H1 (cell line): ENCODE results near the gene PLN.

Experiments
- CBX5 ChIP-seq: fragments of 300-800, 300-1000 bp; sonication (generic); IDR thresholded peaks from 2 replicates; pipeline ENCODE4 v1.7.1; 2016; ENCODE audit warnings: antibody characterized with exemption, low read length, low read depth
- CHD1 ChIP-seq: IDR thresholded peaks from 2 replicates; pipeline ENCODE4 v1.6.1; 2012; ENCODE audit warnings: low read depth, low read length, improper control_type of control experiment
- GTF2F1 ChIP-seq: IDR thresholded peaks from 2 replicates; pipeline ENCODE4 v1.6.1; 2012; ENCODE audit warnings: low read depth, low read length, improper control_type of control experiment, borderline replicate concordance
- POLR2A ChIP-seq, 2 experiments: IDR thresholded peaks; 1 replicate in 1 of 2; 2 replicates in 1 of 2; pipeline ENCODE4 v1.6.1; 2011; ENCODE audit warnings: low read depth in 2 of 2, low read length in 2 of 2, mild to moderate bottlenecking in 2 of 2; ENCODE audit errors: control extremely low read depth in 1 of 2
- POLR2AphosphoS5 ChIP-seq: IDR thresholded peaks from 2 replicates; pipeline ENCODE4 v1.6.1; 2011; ENCODE audit warnings: low read depth, low read length
- RAD21 ChIP-seq, 2 experiments: IDR thresholded peaks in 1 of 2; conservative IDR thresholded peaks in 1 of 2; 2 replicates each; pipeline ENCODE4 v1.6.1; 2011; ENCODE audit warnings: low read depth in 2 of 2, low read length in 2 of 2, improper control_type of control experiment in 1 of 2, inconsistent platforms in 1 of 2, mild to moderate bottlenecking in 1 of 2, moderate library complexity in 1 of 2
- TAF1 ChIP-seq: IDR thresholded peaks from 2 replicates; pipeline ENCODE4 v1.6.1; 2011; ENCODE audit warnings: mild to moderate bottlenecking, low read depth, low read length
- TEAD4 ChIP-seq: IDR thresholded peaks from 2 replicates; pipeline ENCODE4 v1.6.1; 2012; ENCODE audit warnings: low read depth, low read length, inconsistent platforms, mixed read lengths
- YY1 ChIP-seq: IDR thresholded peaks from 2 replicates; pipeline ENCODE4 v1.6.1; 2011; ENCODE audit warnings: low read depth, mild to moderate bottlenecking, low read length
- ZNF274 ChIP-seq: IDR thresholded peaks from 2 replicates; pipeline ENCODE4 v1.7.0; 2012; ENCODE audit warnings: low read length, borderline replicate concordance; ENCODE audit errors: extremely low read depth
- TF ChIP-seq, protein P1 (sequence below): IDR thresholded peaks from 2 replicates; pipeline ENCODE4 v1.6.1; 2012; ENCODE audit warnings: inconsistent platforms
- TF ChIP-seq, protein P2 (sequence below): IDR thresholded peaks from 2 replicates; pipeline ENCODE4 v1.6.1; 2011; ENCODE audit warnings: low read length, improper control_type of control experiment

DNA sequence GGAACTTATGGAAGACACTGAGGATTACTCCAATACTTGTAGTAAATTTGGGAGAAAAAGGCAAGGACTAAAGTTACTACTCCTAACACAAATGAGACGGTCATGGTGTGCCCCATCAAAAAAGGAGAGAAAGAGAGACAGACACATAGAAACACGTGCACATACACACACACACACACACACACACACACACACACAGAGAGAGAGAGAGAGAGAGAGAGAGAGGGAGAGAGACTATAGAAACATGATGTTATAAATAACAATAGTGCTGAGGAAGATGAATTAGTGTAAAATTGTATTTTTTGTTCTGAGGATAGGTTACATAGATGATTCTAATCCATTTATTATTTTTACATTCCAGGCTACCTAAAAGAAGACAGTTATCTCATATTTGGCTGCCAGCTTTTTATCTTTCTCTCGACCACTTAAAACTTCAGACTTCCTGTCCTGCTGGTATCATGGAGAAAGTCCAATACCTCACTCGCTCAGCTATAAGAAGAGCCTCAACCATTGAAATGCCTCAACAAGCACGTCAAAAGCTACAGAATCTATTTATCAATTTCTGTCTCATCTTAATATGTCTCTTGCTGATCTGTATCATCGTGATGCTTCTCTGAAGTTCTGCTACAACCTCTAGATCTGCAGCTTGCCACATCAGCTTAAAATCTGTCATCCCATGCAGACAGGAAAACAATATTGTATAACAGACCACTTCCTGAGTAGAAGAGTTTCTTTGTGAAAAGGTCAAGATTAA is 10.5 kb downstream of the PLN start:
- no peak for TF ChIP-seq GTF2F1
- no peak for TF ChIP-seq ZNF274
- TF ChIP-seq POLR2AphosphoS5: no peak
- TF ChIP-seq CHD1: no peak
- TF ChIP-seq POLR2A (IDR thresholded peaks at IDR 0.05; ENCODE audit: control extremely low read depth in 1 of 2, low read depth in 2 of 2, low read length in 2 of 2): no peak
- TF ChIP-seq TEAD4: no peak
- TF ChIP-seq, protein P1, sequence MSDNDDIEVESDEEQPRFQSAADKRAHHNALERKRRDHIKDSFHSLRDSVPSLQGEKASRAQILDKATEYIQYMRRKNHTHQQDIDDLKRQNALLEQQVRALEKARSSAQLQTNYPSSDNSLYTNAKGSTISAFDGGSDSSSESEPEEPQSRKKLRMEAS: no peak
- TF ChIP-seq, protein P2, sequence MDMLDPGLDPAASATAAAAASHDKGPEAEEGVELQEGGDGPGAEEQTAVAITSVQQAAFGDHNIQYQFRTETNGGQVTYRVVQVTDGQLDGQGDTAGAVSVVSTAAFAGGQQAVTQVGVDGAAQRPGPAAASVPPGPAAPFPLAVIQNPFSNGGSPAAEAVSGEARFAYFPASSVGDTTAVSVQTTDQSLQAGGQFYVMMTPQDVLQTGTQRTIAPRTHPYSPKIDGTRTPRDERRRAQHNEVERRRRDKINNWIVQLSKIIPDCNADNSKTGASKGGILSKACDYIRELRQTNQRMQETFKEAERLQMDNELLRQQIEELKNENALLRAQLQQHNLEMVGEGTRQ: no peak
- no peak for TF ChIP-seq RAD21 (IDR thresholded peaks at IDR 0.05 in 1 of 2, conservative IDR thresholded peaks at IDR 0.05 in 1 of 2; ENCODE audit: low read depth in 2 of 2, low read length in 2 of 2)
- no peak for TF ChIP-seq YY1
- TF ChIP-seq TAF1: no peak
- TF ChIP-seq CBX5: no peak
